Nephron progenitor cell (in vitro differentiated cells): ENCODE results near the gene RALGAPB.
"Not testable (repeated sequence)": the region's sequence is repeated elsewhere in the genome, so short reads cannot be mapped to it uniquely, and the experiment has no call there.

Experiments
- DNase-seq: peaks from one replicate; pipeline ENCODE4 v3.0.0; 2021
- H3K27ac Mint-ChIP-seq: 2 replicates; pipeline ENCODE4 v1.8.0; 2021; ENCODE audit warnings: mild to moderate bottlenecking, moderate library complexity, mixed read lengths
- H3K27me3 Mint-ChIP-seq: 2 replicates; pipeline ENCODE4 v1.8.0; 2021; ENCODE audit warnings: mild to moderate bottlenecking, low read depth, mixed read lengths; ENCODE audit not compliant: poor library complexity
- H3K36me3 Mint-ChIP-seq: 2 replicates; pipeline ENCODE4 v1.8.0; 2021; ENCODE audit warnings: low read depth, mixed read lengths
- H3K4me1 Mint-ChIP-seq: 2 replicates; pipeline ENCODE4 v1.8.0; 2021; ENCODE audit warnings: mixed read lengths
- H3K4me3 Mint-ChIP-seq: 2 replicates; pipeline ENCODE4 v1.8.0; 2021; ENCODE audit warnings: mild to moderate bottlenecking, moderate library complexity, mixed read lengths
- H3K9me3 Mint-ChIP-seq: 2 replicates; pipeline ENCODE4 v1.8.0; 2021; ENCODE audit warnings: mild to moderate bottlenecking, moderate library complexity, mixed read lengths
- CTCF ChIP-seq: fragments of 200-600 bp; sonication (generic); IDR thresholded peaks from 2 replicates; pipeline ENCODE4 v1.5.0; 2021; ENCODE audit warnings: antibody characterized with exemption

Gene RALGAPB

GRCh38 chr20:38504368-38505090 lies 31.9 kb downstream of the RALGAPB start:
- Mint-ChIP-seq H3K36me3 (peaks cover 57% of the 10 kb centered on the region), H3K27ac (no peak overlapping the region), H3K4me3 (no peak overlapping the region), H3K9me3 (peaks cover 11% of the 10 kb centered on the region), H3K4me1 (no peaks in the 10 kb centered on the region), H3K27me3 (no peaks in the 10 kb centered on the region)
- DNase-seq: no peak
- TF ChIP-seq CTCF: no peak

DNA sequence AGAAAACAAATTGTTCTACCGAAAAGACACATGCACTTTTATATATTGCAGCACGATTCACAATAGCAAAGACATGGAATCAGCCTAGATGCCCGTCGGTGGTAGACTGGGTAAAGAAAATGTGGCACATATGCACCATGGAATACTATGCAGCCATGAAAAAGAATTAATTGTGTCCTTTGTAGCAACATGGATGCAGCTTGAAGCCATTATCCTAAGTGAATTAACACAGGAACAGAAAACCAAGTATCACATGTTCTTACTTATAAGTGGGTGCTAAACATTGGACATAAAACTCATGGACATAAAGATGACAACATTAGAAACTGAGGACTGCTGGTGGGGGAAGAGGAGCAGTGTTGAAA lies 32.4 kb downstream of the RALGAPB start:
- H3K9me3 Mint-ChIP-seq: peaks cover 11% of the 10 kb centered on the region
- no peak for TF ChIP-seq CTCF
- no peaks in the 10 kb centered on the region for H3K27me3 Mint-ChIP-seq
- no peaks in the 10 kb centered on the region for H3K4me1 Mint-ChIP-seq
- H3K27ac Mint-ChIP-seq: no peak overlapping the region
- DNase-seq: no peak
- H3K36me3 Mint-ChIP-seq: peaks cover 58% of the 10 kb centered on the region
- H3K4me3 Mint-ChIP-seq: no peak overlapping the region

DNA sequence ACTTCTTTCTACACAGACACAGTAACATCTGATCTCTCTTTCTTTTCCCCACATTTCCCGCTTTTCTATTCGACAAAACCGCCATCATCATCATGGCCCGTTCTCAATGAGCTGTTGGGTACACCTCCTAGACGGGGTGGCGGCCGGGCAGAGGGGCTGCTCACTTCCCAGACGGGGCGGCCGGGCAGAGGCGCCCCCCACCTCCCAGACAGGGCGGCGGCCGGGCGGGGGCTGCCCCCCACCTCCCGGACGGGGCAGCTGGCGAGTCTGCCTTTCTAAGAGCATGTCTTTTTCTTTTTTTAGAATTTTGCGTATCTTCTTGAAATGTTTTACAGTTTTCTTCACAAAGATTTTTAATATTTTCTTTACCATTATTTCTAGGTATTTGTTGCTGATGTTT lies 39.1 kb downstream of the RALGAPB start:
- not testable (repeated sequence) for H3K27me3 Mint-ChIP-seq, H3K27ac Mint-ChIP-seq, H3K4me3 Mint-ChIP-seq, H3K4me1 Mint-ChIP-seq, H3K9me3 Mint-ChIP-seq, DNase-seq
- peaks cover 48% of the 10 kb centered on the region for H3K36me3 Mint-ChIP-seq

DNA sequence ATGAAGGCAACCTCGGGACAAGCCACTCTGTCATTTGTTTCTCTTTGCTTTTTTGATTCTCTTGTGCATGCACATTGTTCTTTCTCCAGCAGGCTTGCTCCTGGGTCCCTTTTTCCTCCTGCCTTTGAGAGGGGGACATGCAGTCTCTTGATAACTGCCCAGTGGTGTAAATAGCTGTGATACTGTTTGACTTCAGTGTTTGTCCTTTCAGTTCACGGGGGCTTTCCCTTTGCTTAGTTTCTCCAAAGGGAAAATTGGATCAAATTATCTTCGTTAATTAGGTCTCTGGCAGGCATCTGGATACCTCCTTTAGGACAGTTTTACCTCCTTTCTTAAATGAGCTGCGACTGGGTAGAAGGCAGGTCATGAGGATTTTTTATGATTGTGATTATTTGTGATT lies 41.5 kb downstream of the RALGAPB start:
- TF ChIP-seq CTCF: no peak
- peaks cover 55% of the 10 kb centered on the region for H3K36me3 Mint-ChIP-seq
- H3K4me1 Mint-ChIP-seq: no peaks in the 10 kb centered on the region
- DNase-seq: no peak
- no peak overlapping the region for H3K27ac Mint-ChIP-seq
- H3K9me3 Mint-ChIP-seq: peaks cover 4% of the 10 kb centered on the region
- no peaks in the 10 kb centered on the region for H3K27me3 Mint-ChIP-seq
- no peak overlapping the region for H3K4me3 Mint-ChIP-seq

- Mint-ChIP-seq H3K36me3 (peaks cover 47% of the 10 kb centered on the region), H3K4me1 (no peaks in the 10 kb centered on the region), H3K4me3 (no peak overlapping the region), H3K27me3 (no peaks in the 10 kb centered on the region), H3K9me3 (peaks cover 4% of the 10 kb centered on the region), H3K27ac (no peak overlapping the region)
- no peak for DNase-seq
- no peak for TF ChIP-seq CTCF
Observed at GRCh38 chr20:38514947-38515346, 42.3 kb downstream of the RALGAPB start.

GRCh38 chr20:38515631-38516030 lies 43.0 kb downstream of the RALGAPB start:
- H3K4me1 Mint-ChIP-seq: no peaks in the 10 kb centered on the region
- H3K27ac Mint-ChIP-seq: no peak overlapping the region
- no peaks in the 10 kb centered on the region for H3K27me3 Mint-ChIP-seq
- H3K36me3 Mint-ChIP-seq: peaks cover 40% of the 10 kb centered on the region
- DNase-seq: no peak
- H3K9me3 Mint-ChIP-seq: peaks cover 4% of the 10 kb centered on the region
- no peak overlapping the region for H3K4me3 Mint-ChIP-seq
- TF ChIP-seq CTCF: no peak
